Measurements from ENCODE around the gene ZNF362.

- TF ChIP-seq EZH2 (IDR thresholded peaks at IDR 0.05; ENCODE audit: insufficient read depth, poor library complexity, severe bottlenecking): no peak
- TF ChIP-seq EZH2phosphoT487 (IDR thresholded peaks at IDR 0.05; ENCODE audit: insufficient read depth, low read depth): no peak
Observed at GRCh38 chr1:33255347-33256220, 708 bp upstream of the ZNF362 start.
